ENCODE measurements around the gene SMYD3. TPM values are rescaled to one million over a fixed set of nuclear protein-coding genes. Genes with fewer than 3 reads are reported as not detected.
A peak's percentile ranks its signal among the peaks of the same experiment; 100 is the strongest.

Gene SMYD3
- total and polyA plus RNA-seq, 9 of the 15 experiments (the other 6 are each of a cell fraction or from before 2014, with no cell fraction given): 128 to 440 (median 197) TPM

GRCh38 chr1:245791410-245792312 lies 715.4 kb downstream of the SMYD3 start (continued):
- TF ChIP-seq, protein P1, sequence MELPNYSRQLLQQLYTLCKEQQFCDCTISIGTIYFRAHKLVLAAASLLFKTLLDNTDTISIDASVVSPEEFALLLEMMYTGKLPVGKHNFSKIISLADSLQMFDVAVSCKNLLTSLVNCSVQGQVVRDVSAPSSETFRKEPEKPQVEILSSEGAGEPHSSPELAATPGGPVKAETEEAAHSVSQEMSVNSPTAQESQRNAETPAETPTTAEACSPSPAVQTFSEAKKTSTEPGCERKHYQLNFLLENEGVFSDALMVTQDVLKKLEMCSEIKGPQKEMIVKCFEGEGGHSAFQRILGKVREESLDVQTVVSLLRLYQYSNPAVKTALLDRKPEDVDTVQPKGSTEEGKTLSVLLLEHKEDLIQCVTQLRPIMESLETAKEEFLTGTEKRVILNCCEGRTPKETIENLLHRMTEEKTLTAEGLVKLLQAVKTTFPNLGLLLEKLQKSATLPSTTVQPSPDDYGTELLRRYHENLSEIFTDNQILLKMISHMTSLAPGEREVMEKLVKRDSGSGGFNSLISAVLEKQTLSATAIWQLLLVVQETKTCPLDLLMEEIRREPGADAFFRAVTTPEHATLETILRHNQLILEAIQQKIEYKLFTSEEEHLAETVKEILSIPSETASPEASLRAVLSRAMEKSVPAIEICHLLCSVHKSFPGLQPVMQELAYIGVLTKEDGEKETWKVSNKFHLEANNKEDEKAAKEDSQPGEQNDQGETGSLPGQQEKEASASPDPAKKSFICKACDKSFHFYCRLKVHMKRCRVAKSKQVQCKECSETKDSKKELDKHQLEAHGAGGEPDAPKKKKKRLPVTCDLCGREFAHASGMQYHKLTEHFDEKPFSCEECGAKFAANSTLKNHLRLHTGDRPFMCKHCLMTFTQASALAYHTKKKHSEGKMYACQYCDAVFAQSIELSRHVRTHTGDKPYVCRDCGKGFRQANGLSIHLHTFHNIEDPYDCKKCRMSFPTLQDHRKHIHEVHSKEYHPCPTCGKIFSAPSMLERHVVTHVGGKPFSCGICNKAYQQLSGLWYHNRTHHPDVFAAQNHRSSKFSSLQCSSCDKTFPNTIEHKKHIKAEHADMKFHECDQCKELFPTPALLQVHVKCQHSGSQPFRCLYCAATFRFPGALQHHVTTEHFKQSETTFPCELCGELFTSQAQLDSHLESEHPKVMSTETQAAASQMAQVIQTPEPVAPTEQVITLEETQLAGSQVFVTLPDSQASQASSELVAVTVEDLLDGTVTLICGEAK (IDR thresholded peaks at IDR 0.05): no peak
- TF ChIP-seq, protein P1 (CRISPR knock-in tag; IDR thresholded peaks at IDR 0.05): no peak
- TF ChIP-seq ZNF316 (IDR thresholded peaks at IDR 0.05): peak; percentile 24; the same call in 1 of the 2 replicates
- peak; percentile 82; the same call in 1 of the 2 replicates for TF ChIP-seq SMARCE1 (IDR thresholded peaks at IDR 0.05)
- TF ChIP-seq JUND (IDR thresholded peaks at IDR 0.05; ENCODE audit: borderline replicate concordance, low read depth, low read length): peak; percentile 47
- peak; percentile 57; the same call in 1 of the 3 replicates for TF ChIP-seq JUND (tag; IDR thresholded peaks at IDR 0.05; ENCODE audit: borderline replicate concordance, low read depth, low read length)
- no peak for TF ChIP-seq NR1H2 (CRISPR knock-in tag; IDR thresholded peaks at IDR 0.05)
- TF ChIP-seq ARNT (IDR thresholded peaks at IDR 0.05): 0 out of 4 replicates have a peak, but pooled peaks have one; percentile 35 to 75
- TF ChIP-seq CBX2 (IDR thresholded peaks at IDR 0.05; ENCODE audit: insufficient read depth, low read length, poor library complexity, severe bottlenecking): no peak
- TF ChIP-seq RHOXF2B (CRISPR knock-in tag; conservative IDR thresholded peaks at IDR 0.05): no peak
- TF ChIP-seq HDAC1 (IDR thresholded peaks at IDR 0.05): peak in 1 of 2 experiments; percentile 79; a peak in 2 of 4 replicates
- no peak for TF ChIP-seq RBM15 (IDR thresholded peaks at IDR 0.05; ENCODE audit: insufficient read depth, low read length)
- no peak for TF ChIP-seq TSC22D4 (tag; IDR thresholded peaks at IDR 0.05)
- TF ChIP-seq NKRF (IDR thresholded peaks at IDR 0.05; ENCODE audit: borderline replicate concordance): 0 out of 2 replicates have a peak, but pooled peaks have one; percentile 41

Data from K562 (cell line).